ENCODE data around the gene WDR41.

Gene WDR41

GRCh38 chr5:77397686-77398292 is 94.3 kb downstream of the WDR41 start:
- H3K4me3 ChIP-seq (replicated peaks; ENCODE audit: low read depth, low read length) = no peak overlapping the region
- TF ChIP-seq CTCF (IDR thresholded peaks at IDR 0.05; ENCODE audit: low read depth, low read length, missing control alignments) = no peak
- no peak for DNase-seq (ENCODE audit: extremely low read depth, low read depth)

- no peak for DNase-seq (ENCODE audit: extremely low read depth, low read depth)
- TF ChIP-seq CTCF (IDR thresholded peaks at IDR 0.05; ENCODE audit: low read depth, low read length, missing control alignments) = no peak
- H3K4me3 ChIP-seq (replicated peaks; ENCODE audit: low read depth, low read length) = no peak overlapping the region
Observed at GRCh38 chr5:77396017-77396416, 96.1 kb downstream of the WDR41 start.

- no peak overlapping the region for H3K4me3 ChIP-seq (replicated peaks; ENCODE audit: low read depth, low read length)
- no peak for TF ChIP-seq CTCF (IDR thresholded peaks at IDR 0.05; ENCODE audit: low read depth, low read length, missing control alignments)
- no peak for DNase-seq (ENCODE audit: extremely low read depth, low read depth)
Observed at GRCh38 chr5:77394064-77394715, 97.9 kb downstream of the WDR41 start.

- H3K4me3 ChIP-seq (replicated peaks; ENCODE audit: low read depth, low read length) = no peak overlapping the region
- no peak for TF ChIP-seq CTCF (IDR thresholded peaks at IDR 0.05; ENCODE audit: low read depth, low read length, missing control alignments)
- no peak for DNase-seq (ENCODE audit: extremely low read depth, low read depth)
Observed at GRCh38 chr5:77391240-77391765, 100.8 kb downstream of the WDR41 start.

- H3K4me3 ChIP-seq (replicated peaks; ENCODE audit: low read depth, low read length) = no peak overlapping the region
- DNase-seq (ENCODE audit: extremely low read depth, low read depth) = no peak
- no peak for TF ChIP-seq CTCF (IDR thresholded peaks at IDR 0.05; ENCODE audit: low read depth, low read length, missing control alignments)
Observed at GRCh38 chr5:77390795-77391194, 101.3 kb downstream of the WDR41 start.

- DNase-seq (ENCODE audit: extremely low read depth, low read depth) = no peak
- no peak for TF ChIP-seq CTCF (IDR thresholded peaks at IDR 0.05; ENCODE audit: low read depth, low read length, missing control alignments)
- no peak overlapping the region for H3K4me3 ChIP-seq (replicated peaks; ENCODE audit: low read depth, low read length)
Observed at GRCh38 chr5:77390221-77390620, 101.9 kb downstream of the WDR41 start.

All from HFF-Myc (cell line).